HEK293 (cell line): ENCODE measurements around the gene JPH2.
"Not testable (repeated sequence)": the region's sequence is repeated elsewhere in the genome, so short reads cannot be mapped to it uniquely, and the experiment has no call there.

ENCODE experiments used
- CTCF ChIA-PET: fragments of 350-600 bp; formaldehyde crosslinking; extraction: SDS; loops from one replicate; lab custom pipeline; 2021; ENCODE audit warnings: antibody characterized with exemption; lab: Yijun Ruan, JAX
- POLR2A ChIA-PET: fragments of 300-600 bp; formaldehyde crosslinking; extraction: SDS; loops from one replicate; lab custom pipeline; 2020; ENCODE audit warnings: antibody characterized with exemption, inconsistent platforms; lab: Yijun Ruan, JAX
- H3K27ac ChIP-seq: fragments of 200-500 bp; sonication (Bioruptor generic); 2 replicates; pipeline ENCODE4 v1.5.1; 2014; ENCODE audit warnings: low read depth, low read length, control low read depth, inconsistent platforms; ENCODE audit errors: extremely low read depth
- H3K36me3 ChIP-seq, 2 experiments: fragments of 200-500 bp in 1 of 2; sonication (Bioruptor generic) in 1 of 2; 1 replicate in 1 of 2; 2 replicates in 1 of 2; pipeline ENCODE4 v1.5.1; 2014 to 2017; ENCODE audit warnings: inconsistent platforms in 2 of 2, low read length in 2 of 2; ENCODE audit not compliant: control insufficient read depth in 2 of 2, insufficient read depth in 1 of 2
- H3K4me1 ChIP-seq: fragments of 200-500 bp; sonication (Bioruptor generic); 2 replicates; pipeline ENCODE4 v1.5.1; 2014; ENCODE audit warnings: mild to moderate bottlenecking, low read length, inconsistent platforms; ENCODE audit not compliant: control insufficient read depth, insufficient read depth
- H3K4me3 ChIP-seq: 2 replicates; pipeline ENCODE4 v1.5.1; 2011; ENCODE audit warnings: low read depth, mild to moderate bottlenecking, control low read depth, low read length, moderate library complexity
- H3K9me3 ChIP-seq: fragments of 200-500 bp; sonication (Bioruptor generic); 2 replicates; pipeline ENCODE4 v1.5.1; 2014; ENCODE audit warnings: low read depth, low read length, inconsistent platforms; ENCODE audit not compliant: control insufficient read depth, insufficient read depth
- FEZF1 ChIP-seq: fragments of 450-650 bp; formaldehyde crosslinking; IDR thresholded peaks from 2 replicates; pipeline ENCODE4 v1.5.1; 2016; ENCODE audit warnings: missing biosample characterization, missing genetic modification characterization
- GLIS1 ChIP-seq: fragments of 450-650 bp; formaldehyde crosslinking; IDR thresholded peaks from 2 replicates; pipeline ENCODE4 v1.5.1; 2016; ENCODE audit warnings: missing biosample characterization, missing genetic modification characterization
- HOXC10 ChIP-seq: sonication (generic); formaldehyde crosslinking; IDR thresholded peaks from 2 replicates; pipeline ENCODE4 v1.8.1; 2023; ENCODE audit warnings: mild to moderate bottlenecking, missing genetic modification reagents
- TRIM28 ChIP-seq: IDR thresholded peaks from 2 replicates; pipeline ENCODE4 v1.6.1; 2011; ENCODE audit warnings: low read length, control low read depth, borderline replicate concordance
- ZBTB10 ChIP-seq: fragments of 450-650 bp; formaldehyde crosslinking; IDR thresholded peaks from 2 replicates; pipeline ENCODE4 v1.5.1; 2016; ENCODE audit warnings: missing biosample characterization, missing genetic modification characterization
- ZBTB17 ChIP-seq: fragments of 450-650 bp; formaldehyde crosslinking; IDR thresholded peaks from 2 replicates; pipeline ENCODE4 v1.5.1; 2016; ENCODE audit warnings: missing biosample characterization, missing genetic modification characterization
- ZBTB8A ChIP-seq: fragments of 450-650 bp; formaldehyde crosslinking; IDR thresholded peaks from 2 replicates; pipeline ENCODE4 v1.5.1; 2016; ENCODE audit warnings: missing biosample characterization, missing genetic modification characterization
- ZFP3 ChIP-seq: fragments of 450-650 bp; formaldehyde crosslinking; IDR thresholded peaks from 2 replicates; pipeline ENCODE4 v1.5.1; 2016; ENCODE audit warnings: low read depth, missing biosample characterization, missing genetic modification characterization
- ZNF174 ChIP-seq: fragments of 450-650 bp; formaldehyde crosslinking; IDR thresholded peaks from 2 replicates; pipeline ENCODE4 v1.5.0; 2017; ENCODE audit warnings: missing biosample characterization, mild to moderate bottlenecking, missing genetic modification characterization
- ZNF433 ChIP-seq: fragments of 450-650 bp; formaldehyde crosslinking; IDR thresholded peaks from 2 replicates; pipeline ENCODE4 v1.5.1; 2016; ENCODE audit warnings: missing biosample characterization, missing genetic modification characterization, low read depth
- ZNF560 ChIP-seq: fragments of 450-650 bp; formaldehyde crosslinking; IDR thresholded peaks from 2 replicates; pipeline ENCODE4 v1.5.1; 2017; ENCODE audit warnings: missing biosample characterization, missing genetic modification characterization, borderline replicate concordance
- ZNF585B ChIP-seq: fragments of 450-650 bp; formaldehyde crosslinking; IDR thresholded peaks from 2 replicates; pipeline ENCODE4 v1.5.1; 2016; ENCODE audit warnings: missing biosample characterization, missing genetic modification characterization
- ZNF677 ChIP-seq: fragments of 450-650 bp; IDR thresholded peaks from 2 replicates; pipeline ENCODE4 v1.5.0; 2018; ENCODE audit warnings: missing biosample characterization, mild to moderate bottlenecking, missing genetic modification characterization, moderate library complexity
- ZNF792 ChIP-seq: fragments of 450-650 bp; formaldehyde crosslinking; IDR thresholded peaks from 2 replicates; pipeline ENCODE4 v1.5.1; 2016; ENCODE audit warnings: missing biosample characterization, missing genetic modification characterization
- ZSCAN30 ChIP-seq: fragments of 450-650 bp; IDR thresholded peaks from 2 replicates; pipeline ENCODE4 v1.5.1; 2018; ENCODE audit warnings: missing biosample characterization, mild to moderate bottlenecking, missing genetic modification characterization, moderate library complexity
- TF ChIP-seq, protein P1 (sequence below): fragments of 450-650 bp; formaldehyde crosslinking; IDR thresholded peaks from 2 replicates; pipeline ENCODE4 v1.5.1; 2016; ENCODE audit warnings: missing biosample characterization, missing genetic modification characterization

Gene JPH2

GRCh38 chr20:44133424-44133823 lies 53.6 kb downstream of the JPH2 start (continued):
- no peak for TF ChIP-seq GLIS1 (tag by site-specific recombination)
- TF ChIP-seq ZNF677 (tag by site-specific recombination) = no peak

- H3K36me3 ChIP-seq = no peaks in the 10 kb centered on the region
- H3K9me3 ChIP-seq = no peaks in the 10 kb centered on the region
- H3K27ac ChIP-seq = no peak overlapping the region
- POLR2A ChIA-PET = no interaction called here
- TF ChIP-seq ZNF433 (tag by site-specific recombination) (no peak), ZFP3 (peak; percentile 80), ZBTB17 (tag by site-specific recombination) (no peak)
- TF ChIP-seq, protein P1, sequence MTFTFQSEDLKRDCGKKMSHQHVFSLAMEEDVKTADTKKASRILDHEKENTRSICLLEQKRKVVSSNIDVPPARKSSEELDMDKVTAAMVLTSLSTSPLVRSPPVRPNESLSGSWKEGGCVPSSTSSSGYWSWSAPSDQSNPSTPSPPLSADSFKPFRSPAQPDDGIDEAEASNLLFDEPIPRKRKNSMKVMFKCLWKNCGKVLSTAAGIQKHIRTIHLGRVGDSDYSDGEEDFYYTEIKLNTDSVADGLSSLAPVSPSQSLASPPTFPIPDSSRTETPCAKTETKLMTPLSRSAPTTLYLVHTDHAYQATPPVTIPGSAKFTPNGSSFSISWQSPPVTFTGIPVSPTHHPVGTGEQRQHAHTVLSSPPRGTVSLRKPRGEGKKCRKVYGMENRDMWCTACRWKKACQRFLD (tag by site-specific recombination) = no peak
- TF ChIP-seq, all 188 proteins: peak for 1
- H3K4me3 ChIP-seq = no peak overlapping the region
- no peaks in the 10 kb centered on the region for H3K4me1 ChIP-seq
- CTCF ChIA-PET = interaction anchor here (0.6 to 4.2 kb wide), 3 partner anchors 14 to 754 kb away, joined by 3 to 17 read pairs (median 3); partner anchors contain the start of gene YWHAB
Observed at GRCh38 chr20:44131704-44132103, 55.3 kb downstream of the JPH2 start.

DNA sequence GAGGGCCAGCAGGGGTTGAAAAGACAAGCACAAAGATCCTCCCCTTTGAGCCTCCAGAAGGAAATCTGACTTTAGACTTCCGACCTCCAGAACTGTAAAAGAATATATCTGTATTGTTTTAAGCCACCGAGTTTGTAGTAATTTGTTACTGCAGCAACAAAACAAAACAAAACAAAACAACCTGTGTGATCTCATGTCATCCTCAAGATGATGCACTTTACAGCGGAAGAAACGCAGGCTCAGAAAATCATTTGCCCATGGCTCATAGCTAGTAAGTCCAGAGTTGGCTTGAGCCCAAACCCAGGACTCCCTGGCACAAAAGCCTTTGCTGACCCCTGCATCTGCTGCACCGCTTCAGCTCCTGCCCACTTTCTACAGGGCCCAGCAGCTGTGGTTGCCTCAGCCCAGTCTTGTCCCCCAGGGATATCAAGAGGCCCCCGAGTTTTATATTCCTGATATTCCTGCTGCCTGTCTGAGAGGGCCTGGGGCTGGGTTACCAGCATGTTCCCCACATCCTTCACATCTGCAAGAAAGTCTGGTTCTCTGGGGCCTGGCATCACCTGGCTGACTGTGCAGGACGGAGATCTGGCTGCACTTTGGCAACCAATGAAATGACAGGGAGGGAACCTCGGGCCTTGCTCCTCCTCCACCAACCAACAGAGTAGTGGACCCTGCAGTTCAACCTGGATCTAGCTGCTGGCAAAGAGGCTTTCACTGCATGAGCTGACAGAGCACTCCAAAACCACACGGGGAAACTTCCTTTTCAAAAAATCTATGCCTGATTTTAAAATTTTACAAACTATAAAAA lies 56.9 kb downstream of the JPH2 start:
- no peak for TF ChIP-seq ZNF585B
- TF ChIP-seq ZSCAN30 (tag by site-specific recombination) = no peak
- TF ChIP-seq ZNF560 (tag by site-specific recombination) = no peak
- no peak for TF ChIP-seq ZBTB8A
- no peak for TF ChIP-seq FEZF1
- no peak for TF ChIP-seq ZBTB10 (tag by site-specific recombination)
- no peak for TF ChIP-seq ZNF792 (tag by site-specific recombination)
- TF ChIP-seq TRIM28 = no peak
- TF ChIP-seq HOXC10 (CRISPR knock-in tag) = no peak
- TF ChIP-seq ZNF174 (tag by site-specific recombination) = no peak
- H3K27ac ChIP-seq = no peak overlapping the region
- ChIA-PET POLR2A (no interaction called here), CTCF (interaction anchor here (0.9 to 4.2 kb wide), 5 partner anchors 10 to 59 kb away, joined by 3 to 17 read pairs (median 3); no protein-coding TSS in a partner anchor)
- H3K4me1 ChIP-seq = no peaks in the 10 kb centered on the region
- no peak overlapping the region for H3K4me3 ChIP-seq
- no peaks in the 10 kb centered on the region for H3K36me3 ChIP-seq
- H3K9me3 ChIP-seq = no peaks in the 10 kb centered on the region

GRCh38 chr20:44129300-44129699 lies 57.7 kb downstream of the JPH2 start:
- H3K36me3 ChIP-seq, POLR2A ChIA-PET, H3K4me1 ChIP-seq, H3K27ac ChIP-seq, H3K4me3 ChIP-seq, H3K9me3 ChIP-seq: not testable (repeated sequence)
- CTCF ChIA-PET = interaction anchor here (1.2 to 4.2 kb wide), 2 partner anchors 12 to 60 kb away, joined by 3 to 17 read pairs; no protein-coding TSS in a partner anchor
